CD4-positive, alpha-beta T cell treated with Interleukin-4 for 4 hours (primary cell): Measurements from ENCODE around the gene C9orf57.
"Not testable (repeated sequence)": the region's sequence is repeated elsewhere in the genome, so short reads cannot be mapped to it uniquely, and the experiment has no call there.

Experiments
- DNase-seq: peaks from one replicate; pipeline ENCODE4 v3.0.0-alpha.2; 2020

Gene C9orf57

DNA sequence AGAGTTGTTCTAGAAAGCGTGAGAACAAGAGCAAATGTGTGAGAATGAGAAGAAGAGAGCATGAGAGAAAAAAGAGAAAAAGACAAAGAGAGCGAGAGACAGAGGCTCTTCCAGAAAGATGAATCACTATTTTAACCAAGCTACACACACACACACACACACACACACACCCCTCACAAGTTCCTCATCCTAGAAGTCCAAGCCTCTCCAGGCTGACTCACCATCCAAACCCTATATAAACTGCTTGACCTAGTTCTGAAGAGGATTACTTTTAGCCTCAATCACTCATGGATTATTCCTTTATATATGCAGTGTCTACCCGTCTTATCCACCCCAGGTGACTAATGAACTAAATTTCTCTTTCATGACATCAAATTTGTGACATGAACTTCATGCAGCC, 37.6 kb downstream of the C9orf57 start:
- no peak for DNase-seq

DNA sequence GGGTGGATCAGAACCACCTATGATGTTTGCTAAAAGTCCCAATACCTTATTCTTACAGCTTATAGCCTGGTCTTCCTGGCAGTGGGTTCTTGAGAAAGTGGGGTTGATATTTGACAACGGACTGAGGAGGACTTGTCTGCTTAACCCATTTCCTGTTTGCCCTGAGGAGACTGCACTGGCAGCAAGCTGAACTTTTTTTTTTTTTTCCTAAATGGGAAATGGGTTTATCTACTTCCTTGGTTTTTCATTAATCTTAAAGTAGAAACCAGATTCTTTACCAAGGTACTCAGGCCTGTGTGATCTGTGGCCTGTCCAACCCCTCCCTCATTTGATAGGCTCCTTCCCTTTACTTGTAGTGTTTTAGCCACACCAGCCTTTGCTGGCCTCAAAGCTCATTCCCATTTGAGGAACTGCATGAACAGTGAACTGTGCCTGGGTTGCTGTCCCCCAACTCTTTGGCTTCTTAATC, 47.1 kb downstream of the C9orf57 start:
- DNase-seq = no peak

GRCh38 chr9:72012646-72013045, 47.8 kb downstream of the C9orf57 start:
- no peak for DNase-seq

- not testable (repeated sequence) for DNase-seq
Measured at GRCh38 chr9:72007726-72008125, 52.7 kb downstream of the C9orf57 start.

DNA sequence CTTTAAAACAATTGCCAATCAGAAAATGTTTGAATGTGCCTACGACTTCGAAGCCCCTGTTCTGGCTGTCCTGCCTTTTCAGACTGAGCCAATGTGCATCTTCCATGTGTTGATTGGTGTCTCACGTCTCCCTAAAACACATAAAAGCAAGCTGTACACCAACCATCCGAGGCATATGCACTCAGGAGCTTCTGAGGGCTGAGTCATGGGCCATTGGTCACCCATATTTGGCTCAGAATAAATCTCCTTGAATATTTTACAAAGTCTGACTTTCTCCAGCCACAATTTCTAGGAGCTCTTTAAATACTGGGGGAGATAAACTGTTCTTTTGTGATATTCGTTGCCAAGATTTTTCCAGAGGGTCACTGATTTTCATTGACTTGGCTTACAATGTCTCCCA, 53.9 kb downstream of the C9orf57 start:
- DNase-seq = no peak

DNA sequence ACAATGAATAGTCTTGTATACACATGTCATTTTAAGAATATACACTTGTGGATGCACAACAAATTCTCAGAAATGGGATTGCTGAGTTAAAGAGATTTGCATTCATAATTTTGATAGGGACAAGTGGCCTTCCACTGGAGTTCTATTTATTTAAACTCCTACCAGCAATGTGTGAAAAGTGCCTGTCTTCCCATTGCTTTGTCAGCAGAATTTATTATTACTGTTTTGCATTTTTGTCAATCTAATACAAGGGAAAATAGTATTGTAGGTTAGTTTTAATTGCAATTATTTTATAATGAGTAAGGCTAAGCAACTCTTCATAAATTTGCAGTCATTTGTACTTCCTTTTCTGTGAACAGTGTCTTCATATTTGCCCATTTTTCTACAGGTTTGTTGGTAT, 55.0 kb downstream of the C9orf57 start:
- no peak for DNase-seq
